Right ventricle myocardium superior (tissue), 1 donor: ENCODE data around the gene JCAD. TPM values are rescaled to one million over a fixed set of nuclear protein-coding genes. Genes with fewer than 3 reads are reported as not detected.

Source experiments
- ATAC-seq: fragments of 200-7000 bp; cut with Tn5 transposase; one replicate; pipeline ENCODE4 v1.9.1; 2020; ENCODE audit warnings: mild to moderate bottlenecking; ENCODE audit not compliant: poor library complexity
- DNase-seq: peaks from one replicate; pipeline ENCODE4 v3.0.0-alpha.2; 2020
- intact Hi-C: fragments of 100-400 bp; cut with DNase I; formaldehyde crosslinking; loops from one replicate; pipeline ENCODE4 v1.11.2; 2022
- total RNA-seq: library from RNA; stranded (reverse); fragmentation: NEBNext Ultra II Directional; extraction: Animal tissue kit (Norgen Biotek cat#: 25700); gene quantifications from one replicate; pipeline ENCODE4 v1.2.1, GENCODE V29; 2021
- donor health status: DM: no; HTN: yes; CAD: no; lungs with severe emphysema.

JCAD gene
- total RNA-seq, 1 donor from 2014 or later = 25.5 TPM

GRCh38 chr10:30048768-30049517, 10.4 kb downstream of the JCAD start:
- DNase-seq (no peak), ATAC-seq (peak; percentile 41)

GRCh38 chr10:30047924-30048531, 11.4 kb downstream of the JCAD start:
- ATAC-seq (no peak), DNase-seq (no peak)
- intact Hi-C loops = no loop called here

More at GRCh38 chr10:30048768-30049517, 10.4 kb downstream of the JCAD start:
- intact Hi-C loops = no loop called here

- intact Hi-C loops = no loop called here
- DNase-seq (no peak), ATAC-seq (no peak)
Observed at GRCh38 chr10:30047430-30047829, 12.0 kb downstream of the JCAD start.

- no peak for DNase-seq
- intact Hi-C loops = no loop called here
- ATAC-seq = no peak
Observed at GRCh38 chr10:30046476-30046875, 12.9 kb downstream of the JCAD start.

GRCh38 chr10:30045961-30046360, 13.4 kb downstream of the JCAD start:
- intact Hi-C loops = no loop called here

GRCh38 chr10:30043476-30044270, 15.7 kb downstream of the JCAD start:
- intact Hi-C loops = no loop called here
- ATAC-seq = no peak
- no peak for DNase-seq

More at GRCh38 chr10:30045961-30046360, 13.4 kb downstream of the JCAD start:
- DNase-seq (no peak), ATAC-seq (no peak)

GRCh38 chr10:30042820-30043219, 16.6 kb downstream of the JCAD start:
- DNase-seq = no peak
- ATAC-seq = no peak
- intact Hi-C loops = no loop called here

GRCh38 chr10:30041196-30042105, 17.9 kb downstream of the JCAD start:
- ATAC-seq (no peak), DNase-seq (no peak)

GRCh38 chr10:30040597-30040996, 18.8 kb downstream of the JCAD start:
- ATAC-seq (no peak), DNase-seq (no peak)
- intact Hi-C loops = no loop called here

More at GRCh38 chr10:30041196-30042105, 17.9 kb downstream of the JCAD start:
- intact Hi-C loops = no loop called here

- DNase-seq = no peak
- ATAC-seq = no peak
- intact Hi-C loops = no loop called here
Observed at GRCh38 chr10:30039988-30040387, 19.4 kb downstream of the JCAD start.

- intact Hi-C loops = no loop called here
- no peak for DNase-seq
- ATAC-seq = no peak
Observed at GRCh38 chr10:30039567-30039966, 19.8 kb downstream of the JCAD start.

GRCh38 chr10:30038781-30039536, 20.4 kb downstream of the JCAD start:
- DNase-seq = no peak
- ATAC-seq = no peak
- intact Hi-C loops = no loop called here

GRCh38 chr10:30037620-30038336, 21.6 kb downstream of the JCAD start:
- intact Hi-C loops = no loop called here
- DNase-seq (no peak), ATAC-seq (peak; percentile 57)

GRCh38 chr10:30036811-30037210, 22.6 kb downstream of the JCAD start:
- no peak for DNase-seq
- intact Hi-C loops = no loop called here
- peak; percentile 22 for ATAC-seq

GRCh38 chr10:30036341-30036740, 23.0 kb downstream of the JCAD start:
- ATAC-seq (peak; percentile 40), DNase-seq (no peak)
- intact Hi-C loops = no loop called here

GRCh38 chr10:30034433-30035137, 24.8 kb downstream of the JCAD start:
- no peak for DNase-seq
- intact Hi-C loops = no loop called here
- no peak for ATAC-seq

- ATAC-seq (no peak), DNase-seq (no peak)
- intact Hi-C loops = no loop called here
Observed at GRCh38 chr10:30032125-30032524, 27.3 kb downstream of the JCAD start.
